SH-SY5Y (cell line): Measurements from ENCODE around the gene AGMO.

Experiments
- GATA2 ChIP-seq: IDR thresholded peaks from 2 replicates; pipeline ENCODE4 v1.6.1; 2011; ENCODE audit warnings: mild to moderate bottlenecking, low read depth, low read length
- GATA3 ChIP-seq: IDR thresholded peaks from 2 replicates; pipeline ENCODE4 v1.6.1; 2011; ENCODE audit warnings: low read depth, mild to moderate bottlenecking, low read length, moderate library complexity

The AGMO gene

GRCh38 chr7:15397922-15398760 is 163.7 kb downstream of the AGMO start:
- TF ChIP-seq GATA3 (no peak), GATA2 (no peak)

- no peak for TF ChIP-seq GATA2
- no peak for TF ChIP-seq GATA3
These were observed 164.7 kb downstream of the AGMO start for GRCh38 chr7:15397159-15397550.

- no peak for TF ChIP-seq GATA2
- no peak for TF ChIP-seq GATA3
These were observed 165.3 kb downstream of the AGMO start for GRCh38 chr7:15396210-15397158.

DNA sequence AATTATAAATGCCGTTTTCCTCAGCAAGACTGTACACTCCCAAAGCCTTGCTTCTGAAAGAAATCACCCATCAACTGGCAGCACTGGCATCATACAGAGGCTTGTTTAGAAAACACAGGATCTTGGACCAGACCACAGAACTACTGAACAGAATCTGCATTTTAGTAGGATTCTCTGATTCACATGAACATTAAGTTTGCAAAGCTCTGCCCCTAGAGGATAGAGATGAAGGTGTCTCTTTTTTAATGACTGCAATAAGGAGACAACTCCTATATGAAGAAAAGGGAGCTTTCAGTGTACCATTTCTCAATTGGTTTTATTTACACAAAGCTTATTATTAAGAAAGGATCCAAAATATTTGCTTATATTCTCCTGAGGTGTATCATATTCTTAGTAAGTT is 172.7 kb downstream of the AGMO start:
- TF ChIP-seq GATA2, result no peak
- no peak for TF ChIP-seq GATA3

DNA sequence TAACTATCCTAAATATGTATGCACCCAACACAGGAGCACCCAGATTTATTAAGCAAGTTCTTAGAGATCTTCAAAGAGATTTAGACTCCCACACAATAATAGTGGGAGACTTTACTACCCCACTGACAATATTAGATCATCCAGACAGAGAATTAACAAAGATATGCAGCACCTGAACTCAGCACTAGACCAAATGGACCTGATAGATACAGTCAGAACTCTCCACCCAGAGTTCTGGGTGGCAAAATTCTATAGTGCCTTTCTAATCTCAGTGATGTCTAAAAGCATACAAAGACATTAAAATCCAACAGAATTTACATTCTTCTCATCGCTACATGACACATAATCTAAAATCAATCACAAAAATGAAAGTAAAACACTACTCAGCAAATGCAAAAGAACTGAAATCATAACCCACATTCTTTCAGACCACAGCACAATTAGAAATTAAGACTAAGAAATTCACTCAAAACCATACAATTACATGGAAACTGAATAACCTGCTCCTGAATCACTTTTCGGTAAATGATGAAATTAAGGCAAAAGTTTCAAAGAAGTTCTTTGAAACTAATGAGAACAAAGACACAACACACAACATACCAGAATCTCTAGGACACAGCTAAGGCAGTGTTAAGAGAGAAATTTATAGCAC is 183.2 kb downstream of the AGMO start:
- no peak for TF ChIP-seq GATA2

DNA sequence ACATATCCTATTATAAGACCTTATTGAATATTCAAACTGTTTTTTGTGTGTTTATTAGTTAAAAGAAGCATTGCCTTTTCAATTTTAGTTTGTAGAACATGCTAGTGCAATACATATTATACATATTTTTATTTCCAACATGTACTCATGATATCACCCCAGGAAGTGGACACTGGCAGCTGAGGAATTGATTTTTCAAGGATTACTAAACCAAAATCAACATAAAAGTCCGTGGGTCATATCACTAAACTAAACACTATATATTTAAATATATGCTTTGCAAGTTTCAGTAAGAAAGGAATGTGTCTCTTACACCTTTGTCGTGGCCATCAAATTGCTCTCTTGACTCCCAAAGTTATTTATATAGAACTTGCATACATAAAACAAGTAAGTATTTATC is 185.2 kb downstream of the AGMO start:
- TF ChIP-seq GATA3 (no peak), GATA2 (no peak)

DNA sequence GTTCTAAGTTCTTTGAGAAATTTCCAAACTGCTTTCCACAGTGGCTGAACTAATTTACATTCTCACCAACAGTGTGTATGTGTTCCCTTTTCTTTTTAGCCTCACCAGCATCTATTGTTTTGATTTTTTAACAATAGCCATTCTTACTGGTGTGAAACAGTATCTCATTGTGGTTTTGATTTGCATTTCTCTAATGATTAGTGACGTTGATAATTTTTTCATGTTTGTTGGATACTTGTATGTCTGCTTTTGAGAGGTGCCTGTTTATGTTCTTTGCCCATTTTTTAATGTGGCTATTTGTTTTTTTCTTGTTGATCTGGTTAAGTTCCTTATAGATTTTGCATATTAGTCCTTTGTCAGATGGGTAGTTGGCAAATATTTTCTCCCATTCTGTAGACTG is 191.4 kb downstream of the AGMO start:
- TF ChIP-seq GATA3 (no peak), GATA2 (no peak)

DNA sequence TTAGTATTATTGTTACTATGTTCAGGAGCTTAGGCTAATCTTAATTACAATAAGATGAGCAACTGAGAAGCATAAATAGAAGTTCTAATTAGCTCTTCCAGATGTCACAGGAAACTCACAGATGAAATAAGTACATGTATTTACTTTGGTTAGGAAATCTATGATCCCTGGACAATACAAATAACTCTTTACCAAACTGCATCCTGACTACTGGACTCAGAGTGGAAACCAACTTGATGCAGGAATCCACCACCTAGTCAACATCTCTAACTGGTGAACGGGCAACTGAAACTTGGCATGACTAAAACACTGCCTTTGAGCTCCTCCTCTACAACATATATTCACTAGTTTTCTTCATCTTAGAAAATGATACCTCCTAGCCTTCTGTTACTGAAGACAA is 193.2 kb downstream of the AGMO start:
- TF ChIP-seq GATA3 (no peak), GATA2 (no peak)

- TF ChIP-seq GATA2 (no peak), GATA3 (no peak)
These were observed 193.9 kb downstream of the AGMO start for GRCh38 chr7:15367897-15368296.

DNA sequence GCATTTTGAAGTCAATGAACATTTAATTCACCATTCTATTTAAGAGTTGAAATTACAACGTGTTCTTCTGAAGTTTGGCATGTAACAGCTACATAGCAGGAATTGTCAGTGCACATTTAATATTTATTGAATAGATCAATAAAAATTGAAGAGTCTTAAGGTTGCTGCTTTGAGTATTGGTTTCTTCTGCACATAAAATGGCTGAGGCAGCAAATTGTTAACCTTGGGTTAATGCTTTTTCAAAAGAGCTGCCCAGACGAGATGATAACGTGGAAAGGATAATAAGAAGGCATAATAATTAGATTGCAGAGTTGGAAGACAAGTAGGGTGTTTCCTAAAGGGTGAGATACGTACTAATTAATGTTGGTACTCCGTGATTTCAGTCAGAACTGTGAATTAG is 203.7 kb downstream of the AGMO start:
- TF ChIP-seq GATA3, result no peak
- no peak for TF ChIP-seq GATA2

GRCh38 chr7:15352421-15353206 is 209.2 kb downstream of the AGMO start:
- TF ChIP-seq GATA3, result no peak
- TF ChIP-seq GATA2, result no peak

GRCh38 chr7:15345216-15345615 is 216.6 kb downstream of the AGMO start:
- no peak for TF ChIP-seq GATA2
- TF ChIP-seq GATA3, result no peak

- no peak for TF ChIP-seq GATA3
- no peak for TF ChIP-seq GATA2
These were observed 220.0 kb downstream of the AGMO start for GRCh38 chr7:15341817-15342216.

GRCh38 chr7:15336146-15336545 is 225.7 kb downstream of the AGMO start:
- TF ChIP-seq GATA2, result no peak
- no peak for TF ChIP-seq GATA3

DNA sequence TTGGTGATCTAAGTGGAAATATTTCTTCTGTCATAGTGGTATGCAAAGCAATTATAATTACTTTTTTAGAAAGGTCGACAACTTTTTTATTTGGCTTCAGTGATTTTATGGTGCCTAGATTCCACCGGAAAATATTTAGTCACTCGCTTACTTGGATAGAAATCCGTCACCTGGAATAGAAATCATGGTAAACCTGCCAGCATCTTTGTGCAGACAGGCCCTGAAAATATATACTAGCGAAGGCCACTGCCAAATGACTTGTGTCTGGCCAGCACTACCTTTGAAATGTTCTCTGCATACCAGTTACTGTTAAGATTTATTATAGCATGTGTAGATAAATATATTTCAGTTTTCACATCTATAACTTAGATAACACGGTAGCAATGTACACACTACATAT is 226.4 kb downstream of the AGMO start:
- TF ChIP-seq GATA2 (no peak), GATA3 (no peak)
